CD4-positive, CD25-positive, alpha-beta regulatory T cell (primary cell): ENCODE results near the gene PDE3A. TPM values are rescaled to one million over a fixed set of nuclear protein-coding genes. Genes with fewer than 3 reads are reported as not detected.

Experiments used
- ATAC-seq, 2 donors: fragments of 150-1000 bp; cut with Tn5 transposase; one replicate each; pipeline ENCODE4 v1.10.0; 2021; ENCODE audit warnings: low read depth in 2 of 2, moderate number of reproducible peaks in 2 of 2, moderate library complexity in 1 of 2
- DNase-seq, 3 donors: peaks; one replicate each; pipeline versions ENCODE4 v3.0.0 to v3.0.0-alpha.2; 2012 to 2022; ENCODE audit warnings: mixed read lengths in 1 of 3
- H3K27ac ChIP-seq: one replicate; pipeline ENCODE4 v1.7.0; 2013; ENCODE audit warnings: mild to moderate bottlenecking, low read length; ENCODE audit not compliant: insufficient read depth, poor library complexity, severe bottlenecking
- H3K27me3 ChIP-seq: one replicate; pipeline ENCODE4 v1.7.0; 2013; ENCODE audit warnings: low read length; ENCODE audit not compliant: control insufficient read depth, insufficient read depth
- H3K36me3 ChIP-seq: one replicate; pipeline ENCODE4 v1.7.0; 2013; ENCODE audit warnings: mild to moderate bottlenecking, low read length, moderate library complexity; ENCODE audit not compliant: control insufficient read depth, insufficient read depth
- H3K4me1 ChIP-seq: 2 replicates; pipeline ENCODE4 v1.7.0; 2013; ENCODE audit warnings: mild to moderate bottlenecking, low read length; ENCODE audit not compliant: insufficient read depth, control insufficient read depth, poor library complexity, severe bottlenecking
- H3K4me3 ChIP-seq: one replicate; pipeline ENCODE4 v1.7.0; 2013; ENCODE audit warnings: low read depth, mild to moderate bottlenecking, low read length, moderate library complexity
- H3K9me3 ChIP-seq, 2 experiments: 1 replicate in 1 of 2; 2 replicates in 1 of 2; pipeline ENCODE4 v1.7.0; 2013; ENCODE audit warnings: low read length in 2 of 2, mild to moderate bottlenecking in 1 of 2, moderate library complexity in 1 of 2; ENCODE audit not compliant: control insufficient read depth in 2 of 2
- H3K27ac Mint-ChIP-seq, 3 donors: one replicate each; pipeline ENCODE4 v1.8.0; 2020 to 2022; ENCODE audit warnings: mild to moderate bottlenecking in 3 of 3, mixed read lengths in 3 of 3, moderate library complexity in 2 of 3
- H3K27me3 Mint-ChIP-seq: one replicate; pipeline ENCODE4 v1.8.0; 2022; ENCODE audit warnings: mild to moderate bottlenecking, mixed read lengths
- H3K36me3 Mint-ChIP-seq: one replicate; pipeline ENCODE4 v1.8.0; 2020; ENCODE audit warnings: mixed read lengths
- H3K4me1 Mint-ChIP-seq, 4 donors: one replicate each; pipeline ENCODE4 v1.8.0; 2020 to 2022; ENCODE audit warnings: mixed read lengths in 4 of 4, mild to moderate bottlenecking in 1 of 4
- H3K4me3 Mint-ChIP-seq, 4 donors: one replicate each; pipeline ENCODE4 v1.8.0; 2020 to 2022; ENCODE audit warnings: mild to moderate bottlenecking in 4 of 4, mixed read lengths in 4 of 4, moderate library complexity in 3 of 4
- H3K9me3 Mint-ChIP-seq, 7 donors: one replicate each; pipeline ENCODE4 v1.8.0; 2020 to 2022; ENCODE audit warnings: mixed read lengths in 7 of 7, mild to moderate bottlenecking in 3 of 7, moderate library complexity in 2 of 7
- polyA plus RNA-seq, 4 donors: library from polyadenylated mRNA; unstranded; fragments of 300-500 nt; fragmentation: Illumina TruSeq; gene quantifications; one replicate each; pipeline ENCODE4 v1.2.3, GENCODE V29; 2021
- total RNA-seq: library from RNA; stranded (reverse); gene quantifications from one replicate; pipeline ENCODE4 v1.2.3, GENCODE V29; 2022

PDE3A gene
- total and polyA plus RNA-seq, 5 donors from 2014 or later = 0.05 to 0.30 TPM; not detected in 3

DNA sequence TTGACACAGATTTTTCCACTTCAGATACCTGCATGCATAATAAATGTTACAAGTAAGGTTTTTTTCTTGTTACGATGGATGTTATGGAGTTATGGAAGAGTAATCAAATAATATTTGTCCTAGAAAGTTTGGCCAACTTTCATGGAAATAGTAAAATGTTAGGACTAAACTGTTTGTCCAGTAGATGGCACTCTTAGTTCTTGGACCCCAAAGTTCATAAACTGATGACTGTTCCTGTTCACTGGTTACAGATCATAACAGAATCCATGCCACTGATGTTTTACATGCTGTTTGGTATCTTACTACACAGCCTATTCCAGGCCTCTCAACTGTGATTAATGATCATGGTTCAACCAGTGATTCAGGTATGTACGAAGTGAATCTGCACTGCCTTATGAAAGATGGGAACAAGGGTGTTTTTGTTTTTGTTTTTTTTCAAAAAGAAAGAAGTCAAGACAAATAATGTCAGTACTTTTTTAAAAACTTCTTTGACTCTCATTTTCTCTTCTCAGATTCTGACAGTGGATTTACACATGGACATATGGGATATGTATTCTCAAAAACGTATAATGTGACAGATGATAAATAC, 278.0 kb downstream of the PDE3A start:
- Mint-ChIP-seq H3K9me3 (no peaks in the 10 kb centered on the region), H3K4me3 (no peak overlapping the region), H3K36me3 (no peaks in the 10 kb centered on the region), H3K27ac (no peak overlapping the region), H3K4me1 (no peaks in the 10 kb centered on the region), H3K27me3 (no peaks in the 10 kb centered on the region)
- Histone ChIP-seq H3K27me3 (no peaks in the 10 kb centered on the region), H3K4me1 (no peaks in the 10 kb centered on the region), H3K36me3 (no peaks in the 10 kb centered on the region), H3K27ac (no peak overlapping the region), H3K4me3 (no peak overlapping the region), H3K9me3 (no peaks in the 10 kb centered on the region)
- peak in 1 of 3 donors; percentile 4 for DNase-seq
- ATAC-seq = no peak

DNA sequence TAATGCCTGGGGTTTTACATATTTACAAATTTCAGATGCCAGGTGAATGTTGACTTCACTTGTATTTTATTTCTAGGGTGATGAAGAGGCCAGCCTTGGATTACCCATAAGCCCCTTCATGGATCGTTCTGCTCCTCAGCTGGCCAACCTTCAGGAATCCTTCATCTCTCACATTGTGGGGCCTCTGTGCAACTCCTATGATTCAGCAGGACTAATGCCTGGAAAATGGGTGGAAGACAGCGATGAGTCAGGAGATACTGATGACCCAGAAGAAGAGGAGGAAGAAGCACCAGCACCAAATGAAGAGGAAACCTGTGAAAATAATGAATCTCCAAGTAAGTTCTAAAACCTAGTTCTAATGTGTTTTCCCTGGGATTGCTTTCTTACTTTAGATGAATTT, 285.5 kb downstream of the PDE3A start:
- Histone ChIP-seq H3K27ac (no peak overlapping the region), H3K9me3 (no peaks in the 10 kb centered on the region), H3K27me3 (no peaks in the 10 kb centered on the region), H3K4me1 (no peaks in the 10 kb centered on the region), H3K36me3 (no peaks in the 10 kb centered on the region), H3K4me3 (no peak overlapping the region)
- Mint-ChIP-seq H3K27ac (no peak overlapping the region), H3K27me3 (no peaks in the 10 kb centered on the region), H3K4me1 (no peaks in the 10 kb centered on the region), H3K36me3 (no peaks in the 10 kb centered on the region), H3K4me3 (no peak overlapping the region), H3K9me3 (peaks cover 0 to 5% (median 0%) of the 10 kb centered on the region in 7 donors)
- no peak for ATAC-seq
- no peak for DNase-seq

GRCh38 chr12:20656600-20656999, 288.3 kb downstream of the PDE3A start:
- H3K9me3 Mint-ChIP-seq = peaks cover 2 to 16% (median 8%) of the 10 kb centered on the region in 7 donors
- H3K4me1 Mint-ChIP-seq = no peaks in the 10 kb centered on the region
- peaks cover 0 to 9% of the 10 kb centered on the region in 2 experiments for H3K9me3 ChIP-seq
- H3K4me3 Mint-ChIP-seq = no peak overlapping the region
- DNase-seq (no peak), ATAC-seq (no peak)
- H3K27me3 ChIP-seq = no peaks in the 10 kb centered on the region
- no peak overlapping the region for H3K27ac ChIP-seq
- no peaks in the 10 kb centered on the region for H3K4me1 ChIP-seq
- H3K4me3 ChIP-seq = no peak overlapping the region
- H3K36me3 Mint-ChIP-seq = no peaks in the 10 kb centered on the region
- no peak overlapping the region for H3K27ac Mint-ChIP-seq
- no peaks in the 10 kb centered on the region for H3K27me3 Mint-ChIP-seq
- H3K36me3 ChIP-seq = no peaks in the 10 kb centered on the region

GRCh38 chr12:20657496-20657895, 289.2 kb downstream of the PDE3A start:
- no peak overlapping the region for H3K27ac ChIP-seq
- no peak for DNase-seq
- Mint-ChIP-seq H3K9me3 (peaks cover 2 to 23% (median 10%) of the 10 kb centered on the region in 7 donors), H3K4me1 (no peaks in the 10 kb centered on the region), H3K4me3 (peak overlapping the region in 1 of 4 donors; percentile 1), H3K36me3 (no peaks in the 10 kb centered on the region), H3K27ac (no peak overlapping the region), H3K27me3 (no peaks in the 10 kb centered on the region)
- no peaks in the 10 kb centered on the region for H3K36me3 ChIP-seq
- no peaks in the 10 kb centered on the region for H3K4me1 ChIP-seq
- H3K4me3 ChIP-seq = no peak overlapping the region
- no peaks in the 10 kb centered on the region for H3K27me3 ChIP-seq
- peaks cover 2 to 9% of the 10 kb centered on the region in 2 experiments for H3K9me3 ChIP-seq
- no peak for ATAC-seq

- no peak overlapping the region for H3K27ac ChIP-seq
- H3K27me3 Mint-ChIP-seq = no peaks in the 10 kb centered on the region
These were observed 313.0 kb downstream of the PDE3A start for GRCh38 chr12:20681334-20681733.

DNA sequence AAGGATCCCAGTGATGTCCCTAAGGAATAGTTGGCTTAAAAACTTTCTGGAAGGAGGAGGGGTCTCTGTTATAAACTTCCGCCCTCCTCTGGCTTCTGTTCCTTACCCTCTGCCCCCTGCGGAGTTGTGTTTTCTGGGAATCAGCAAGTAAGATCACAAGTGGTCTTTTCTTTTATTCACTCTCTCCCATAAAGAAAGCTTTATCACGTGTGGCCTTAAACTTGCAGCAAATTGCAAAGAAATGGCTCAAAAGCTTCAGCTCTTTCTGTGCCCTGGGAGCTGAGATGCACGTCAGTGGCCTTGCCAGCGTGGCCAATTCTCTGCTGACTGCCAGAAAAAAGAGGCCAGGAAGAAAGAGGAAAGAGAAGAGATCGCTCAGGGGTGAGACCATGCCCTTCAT, 326.9 kb downstream of the PDE3A start, which contains the start of gene SLCO1C1:
TSS of gene SLCO1C1 (plus strand) at position 101 of the 400 bp plus-strand sequence. CDS start 4,245 bp downstream, outside the sequence.
- H3K36me3 ChIP-seq = no peaks in the 10 kb centered on the region
- no peaks in the 10 kb centered on the region for H3K4me1 ChIP-seq
- Mint-ChIP-seq H3K27me3 (no peaks in the 10 kb centered on the region), H3K9me3 (peaks cover 0 to 14% (median 3%) of the 10 kb centered on the region in 7 donors), H3K27ac (peak within 1 kb of the TSS in 1 of 3 donors; percentile 43), H3K4me3 (no peak within 1 kb of the TSS), H3K36me3 (no peaks in the 10 kb centered on the region), H3K4me1 (no peaks in the 10 kb centered on the region)
- ATAC-seq (no peak), DNase-seq (no peak)
- H3K9me3 ChIP-seq = no peaks in the 10 kb centered on the region
- H3K27ac ChIP-seq = no peak within 1 kb of the TSS
- no peaks in the 10 kb centered on the region for H3K27me3 ChIP-seq
- H3K4me3 ChIP-seq = no peak within 1 kb of the TSS

More at GRCh38 chr12:20681334-20681733, 313.0 kb downstream of the PDE3A start:
- DNase-seq = no peak
- no peaks in the 10 kb centered on the region for H3K27me3 ChIP-seq
- peak overlapping the region in 1 of 4 donors; percentile 49 for H3K4me3 Mint-ChIP-seq
- H3K36me3 Mint-ChIP-seq = no peaks in the 10 kb centered on the region
- no peak for ATAC-seq
- H3K27ac Mint-ChIP-seq = no peak overlapping the region
- H3K9me3 Mint-ChIP-seq = peaks cover 1 to 18% (median 4%) of the 10 kb centered on the region in 7 donors
- no peaks in the 10 kb centered on the region for H3K36me3 ChIP-seq
- no peak overlapping the region for H3K4me3 ChIP-seq
- peaks cover 0 to 9% of the 10 kb centered on the region in 2 experiments for H3K9me3 ChIP-seq
- H3K4me1 Mint-ChIP-seq = no peaks in the 10 kb centered on the region
- no peaks in the 10 kb centered on the region for H3K4me1 ChIP-seq

GRCh38 chr12:20696181-20696905, 328.0 kb downstream of the PDE3A start:
- no peak for ATAC-seq
- Mint-ChIP-seq H3K27me3 (no peaks in the 10 kb centered on the region), H3K27ac (no peak overlapping the region)

More at GRCh38 chr12:20696181-20696905, 328.0 kb downstream of the PDE3A start:
- H3K4me1 ChIP-seq = no peaks in the 10 kb centered on the region
- no peaks in the 10 kb centered on the region for H3K36me3 ChIP-seq
- H3K9me3 ChIP-seq = no peaks in the 10 kb centered on the region
- H3K36me3 Mint-ChIP-seq = no peaks in the 10 kb centered on the region
- H3K4me3 Mint-ChIP-seq = no peak overlapping the region
- no peaks in the 10 kb centered on the region for H3K27me3 ChIP-seq
- H3K4me1 Mint-ChIP-seq = no peaks in the 10 kb centered on the region
- peaks cover 0 to 10% (median 0%) of the 10 kb centered on the region in 7 donors for H3K9me3 Mint-ChIP-seq
- no peak overlapping the region for H3K27ac ChIP-seq
- no peak for DNase-seq
- no peak overlapping the region for H3K4me3 ChIP-seq
